Keratinocyte (primary cell): ENCODE measurements around the gene RHOB. TPM values are rescaled to one million over a fixed set of nuclear protein-coding genes. Genes with fewer than 3 reads are reported as not detected.

Experiments
- DNase-seq: peaks from one replicate; pipeline ENCODE4 v3.0.0-alpha.2; 2011; ENCODE audit warnings: low read depth, missing footprints, low spot score
- FAIRE-seq: peaks from 2 replicates; lab custom pipeline; 2011; peaks lifted over from hg19 to GRCh38; lab: Jason Lieb, UNC
- H2AFZ ChIP-seq: 2 replicates; pipeline ENCODE4 v1.6.0; 2012; ENCODE audit warnings: low read length, control low read depth, inconsistent platforms; ENCODE audit not compliant: control insufficient read depth
- H3K27ac ChIP-seq: 2 replicates; pipeline ENCODE4 v1.5.1; 2011; ENCODE audit warnings: low read length; ENCODE audit not compliant: control insufficient read depth, insufficient read depth
- H3K27me3 ChIP-seq: 3 replicates; pipeline ENCODE4 v1.6.0; 2011; ENCODE audit warnings: low read length; ENCODE audit not compliant: control insufficient read depth, insufficient read depth; ENCODE audit errors: extremely low read depth
- H3K36me3 ChIP-seq, 2 experiments: 2 replicates in 1 of 2; 3 replicates in 1 of 2; pipeline ENCODE4 v1.5.1; 2011; ENCODE audit warnings: low read length in 2 of 2, mild to moderate bottlenecking in 1 of 2; ENCODE audit not compliant: control insufficient read depth in 2 of 2, insufficient read depth in 2 of 2; ENCODE audit errors: extremely low read depth in 1 of 2
- H3K4me1 ChIP-seq: 3 replicates; pipeline ENCODE4 v1.5.1; 2011; ENCODE audit warnings: low read length; ENCODE audit not compliant: control insufficient read depth, insufficient read depth; ENCODE audit errors: extremely low read depth
- H3K4me2 ChIP-seq: 3 replicates; pipeline ENCODE4 v1.6.0; 2011; ENCODE audit warnings: low read depth, low read length; ENCODE audit not compliant: control insufficient read depth, insufficient read depth; ENCODE audit errors: extremely low read depth
- H3K4me3 ChIP-seq, 3 experiments: fragments of 200-600 bp in 1 of 3; sonication (generic) in 1 of 3; 2 replicates in 2 of 3; 3 replicates in 1 of 3; pipeline ENCODE4 v1.5.1; 2011 to 2016; ENCODE audit warnings: low read length in 3 of 3, mild to moderate bottlenecking in 3 of 3, control low read depth in 2 of 3, inconsistent platforms in 1 of 3, low read depth in 1 of 3, mixed read lengths in 1 of 3, mixed run types in 1 of 3, moderate library complexity in 1 of 3; ENCODE audit not compliant: control insufficient read depth in 2 of 3, insufficient read depth in 2 of 3; ENCODE audit errors: extremely low read depth in 1 of 3
- H3K79me2 ChIP-seq: 2 replicates; pipeline ENCODE4 v1.6.0; 2012; ENCODE audit warnings: low read length; ENCODE audit not compliant: control insufficient read depth, insufficient read depth
- H3K9ac ChIP-seq: 3 replicates; pipeline ENCODE4 v1.6.0; 2011; ENCODE audit warnings: low read length; ENCODE audit not compliant: control insufficient read depth, insufficient read depth; ENCODE audit errors: extremely low read depth
- H3K9me1 ChIP-seq: 3 replicates; pipeline ENCODE4 v1.6.0; 2011; ENCODE audit warnings: low read length; ENCODE audit not compliant: control insufficient read depth, insufficient read depth; ENCODE audit errors: extremely low read depth
- H3K9me3 ChIP-seq: 2 replicates; pipeline ENCODE4 v1.5.1; 2012; ENCODE audit warnings: low read depth, low read length; ENCODE audit not compliant: control insufficient read depth
- H4K20me1 ChIP-seq: 3 replicates; pipeline ENCODE4 v1.6.0; 2011; ENCODE audit warnings: low read length; ENCODE audit not compliant: control insufficient read depth, insufficient read depth; ENCODE audit errors: extremely low read depth
- CTCF ChIP-seq, 3 experiments: IDR thresholded peaks in 1 of 3; conservative IDR thresholded peaks in 1 of 3; optimal IDR thresholded peaks in 1 of 3; 2 replicates in 2 of 3; 3 replicates in 1 of 3; pipeline versions ENCODE3 to v1.5.1; 2011; ENCODE audit warnings: low read length in 3 of 3, mild to moderate bottlenecking in 3 of 3, moderate library complexity in 2 of 3, control low read depth in 1 of 3, inconsistent platforms in 1 of 3; ENCODE audit not compliant: insufficient read depth in 2 of 3; ENCODE audit errors: extremely low read depth in 1 of 3
- EZH2 ChIP-seq: IDR thresholded peaks from one replicate; pipeline ENCODE4 v1.6.1; 2012; ENCODE audit warnings: inconsistent platforms, mild to moderate bottlenecking, low read length, moderate library complexity
- dilution Hi-C: fragments of 300-500 bp; cut with MboI; formaldehyde crosslinking; loops from one replicate; pipeline ENCODE4 v1.7.0; 2020; ENCODE audit warnings: low sequenced_read_pairs; ENCODE audit not compliant: extremely low pct_ligation_motif_present
- polyA plus RNA-seq, 5 experiments: library from polyadenylated mRNA; depleted of rRNA in 3 of 5; stranded (reverse) in 3 of 5; stranded (forward) in 1 of 5; unstranded in 1 of 5; fragments of >200 nt; gene quantifications; 1 replicate in 1 of 5; 2 replicates in 3 of 5; 3 replicates in 1 of 5; pipeline versions ENCODE4 v1.2.1 to v1.2.3, GENCODE V29; 2011 to 2012; ENCODE audit warnings: missing spikeins in 2 of 5, low read depth in 1 of 5, low replicate concordance in 1 of 5

Gene RHOB
- polyA plus RNA-seq, 1 donor (not counting 4 experiments of a cell fraction or from before 2014, with no cell fraction given) = 23.6 TPM

- peaks cover 10% of the 10 kb centered on the region for H3K4me1 ChIP-seq
- H3K4me3 ChIP-seq = no peak overlapping the region
- TF ChIP-seq EZH2 = no peak
- TF ChIP-seq CTCF (optimal IDR thresholded peaks at IDR 0.05 in 1 of 3, IDR thresholded peaks at IDR 0.05 in 1 of 3, conservative IDR thresholded peaks at IDR 0.05 in 1 of 3; ENCODE audit: extremely low read depth in 1 of 3, insufficient read depth in 2 of 3, low read length in 3 of 3) = no peak
- no peaks in the 10 kb centered on the region for H3K79me2 ChIP-seq
- dilution Hi-C loops = no loop called here
- no peaks in the 10 kb centered on the region for H4K20me1 ChIP-seq
- no peaks in the 10 kb centered on the region for H3K9me1 ChIP-seq
- DNase-seq (no peak), FAIRE-seq (no peak)
- no peak overlapping the region for H3K4me2 ChIP-seq
- H3K36me3 ChIP-seq = no peaks in the 10 kb centered on the region
- H2AFZ ChIP-seq = no peak overlapping the region
- no peaks in the 10 kb centered on the region for H3K9me3 ChIP-seq
- H3K9ac ChIP-seq = no peak overlapping the region
- no peaks in the 10 kb centered on the region for H3K27me3 ChIP-seq
- H3K27ac ChIP-seq = no peak overlapping the region
Observed at GRCh38 chr2:20484810-20485611, 38.1 kb downstream of the RHOB start.

GRCh38 chr2:20485612-20486388, 38.9 kb downstream of the RHOB start:
- no peak for TF ChIP-seq EZH2
- TF ChIP-seq CTCF (optimal IDR thresholded peaks at IDR 0.05 in 1 of 3, IDR thresholded peaks at IDR 0.05 in 1 of 3, conservative IDR thresholded peaks at IDR 0.05 in 1 of 3; ENCODE audit: extremely low read depth in 1 of 3, insufficient read depth in 2 of 3, low read length in 3 of 3) = no peak
- Histone ChIP-seq H4K20me1 (no peaks in the 10 kb centered on the region), H3K9me3 (no peaks in the 10 kb centered on the region), H3K4me1 (peaks cover 15% of the 10 kb centered on the region), H3K9me1 (no peaks in the 10 kb centered on the region), H3K9ac (no peak overlapping the region), H3K4me3 (no peak overlapping the region), H3K4me2 (no peak overlapping the region), H3K79me2 (no peaks in the 10 kb centered on the region), H3K36me3 (no peaks in the 10 kb centered on the region), H2AFZ (no peak overlapping the region), H3K27ac (no peak overlapping the region), H3K27me3 (no peaks in the 10 kb centered on the region)
- no peak for FAIRE-seq
- DNase-seq = no peak
- dilution Hi-C loops = no loop called here
